Mesenchymal stem cell (in vitro differentiated cells and primary cell): Measurements from ENCODE around the gene PLN. TPM values are rescaled to one million over a fixed set of nuclear protein-coding genes. Genes with fewer than 3 reads are reported as not detected.

ENCODE experiments used
- DNase-seq: peaks from one replicate; pipeline ENCODE4 v3.0.0-alpha.2; 2013
- H2AFZ ChIP-seq: one replicate; pipeline ENCODE4 v1.6.1; 2013; ENCODE audit warnings: low read depth, mild to moderate bottlenecking, control low read depth, inconsistent platforms, low read length, moderate library complexity
- H2AK5ac ChIP-seq: 2 replicates; pipeline ENCODE4 v1.6.1; 2013; ENCODE audit warnings: low read length, moderate library complexity, mild to moderate bottlenecking, inconsistent platforms; ENCODE audit not compliant: severe bottlenecking
- H2BK120ac ChIP-seq: one replicate; pipeline ENCODE4 v1.6.1; 2013; ENCODE audit warnings: low read depth, mild to moderate bottlenecking, inconsistent platforms, low read length, moderate library complexity
- H2BK12ac ChIP-seq, 2 experiments: one replicate each; pipeline ENCODE4 v1.6.1; 2013; ENCODE audit warnings: inconsistent platforms in 2 of 2, low read length in 2 of 2, mild to moderate bottlenecking in 2 of 2, moderate library complexity in 2 of 2, control low read depth in 1 of 2
- H2BK15ac ChIP-seq: one replicate; pipeline ENCODE4 v1.6.1; 2013; ENCODE audit warnings: mild to moderate bottlenecking, low read depth, inconsistent platforms; ENCODE audit not compliant: poor library complexity, severe bottlenecking
- H2BK5ac ChIP-seq: 2 replicates; pipeline ENCODE4 v1.6.1; 2013; ENCODE audit warnings: low read depth, mild to moderate bottlenecking, low read length, control low read depth, inconsistent platforms; ENCODE audit not compliant: poor library complexity, severe bottlenecking
- H3K14ac ChIP-seq, 2 experiments: one replicate each; pipeline ENCODE4 v1.6.1; 2013; ENCODE audit warnings: inconsistent platforms in 2 of 2, low read length in 2 of 2, control low read depth in 1 of 2, mild to moderate bottlenecking in 1 of 2, moderate library complexity in 1 of 2
- H3K18ac ChIP-seq, 2 experiments: one replicate each; pipeline ENCODE4 v1.6.1; 2013; ENCODE audit warnings: inconsistent platforms in 2 of 2, low read length in 2 of 2, control low read depth in 1 of 2, low read depth in 1 of 2, mild to moderate bottlenecking in 1 of 2
- H3K23ac ChIP-seq, 2 experiments: one replicate each; pipeline ENCODE4 v1.6.1; 2013; ENCODE audit warnings: inconsistent platforms in 2 of 2, low read length in 2 of 2, mild to moderate bottlenecking in 2 of 2, moderate library complexity in 2 of 2, control low read depth in 1 of 2
- H3K27ac ChIP-seq: 2 replicates; pipeline ENCODE4 v1.5.1; 2013; ENCODE audit warnings: mild to moderate bottlenecking, moderate library complexity, low read length, control low read depth, inconsistent platforms; ENCODE audit not compliant: poor library complexity, severe bottlenecking
- H3K27me3 ChIP-seq, 2 experiments: 2 replicates each; pipeline versions ENCODE4 v1.6.1 to v1.7.0; 2013; ENCODE audit warnings: low read length in 2 of 2, mild to moderate bottlenecking in 2 of 2, moderate library complexity in 2 of 2, control low read depth in 1 of 2, inconsistent platforms in 1 of 2; ENCODE audit not compliant: control insufficient read depth in 1 of 2, insufficient read depth in 1 of 2
- H3K36me3 ChIP-seq, 2 experiments: 2 replicates each; pipeline versions ENCODE4 v1.6.1 to v1.7.0; 2013; ENCODE audit warnings: low read length in 2 of 2, control low read depth in 1 of 2, inconsistent platforms in 1 of 2, low read depth in 1 of 2, mild to moderate bottlenecking in 1 of 2; ENCODE audit not compliant: insufficient read depth in 2 of 2, control insufficient read depth in 1 of 2
- H3K4ac ChIP-seq, 2 experiments: one replicate each; pipeline ENCODE4 v1.6.1; 2013; ENCODE audit warnings: inconsistent platforms in 2 of 2, low read length in 2 of 2, mild to moderate bottlenecking in 2 of 2, moderate library complexity in 2 of 2, control low read depth in 1 of 2, low read depth in 1 of 2
- H3K4me1 ChIP-seq: 2 replicates; pipeline ENCODE4 v1.6.1; 2013; ENCODE audit warnings: low read depth, low read length, control low read depth; ENCODE audit not compliant: control insufficient read depth, insufficient read depth
- H3K4me2 ChIP-seq: 2 replicates; pipeline ENCODE4 v1.6.1; 2013; ENCODE audit warnings: low read length, mild to moderate bottlenecking, inconsistent platforms; ENCODE audit not compliant: poor library complexity, severe bottlenecking
- H3K4me3 ChIP-seq, 2 experiments: 2 replicates each; pipeline versions ENCODE4 v1.5.1 to v1.7.0; 2013; ENCODE audit warnings: low read length in 2 of 2, mild to moderate bottlenecking in 2 of 2, control low read depth in 1 of 2, low read depth in 1 of 2; ENCODE audit not compliant: insufficient read depth in 1 of 2
- H3K79me1 ChIP-seq: replicated peaks from 2 replicates; pipeline ENCODE4 v1.6.1; 2013; ENCODE audit warnings: mild to moderate bottlenecking, control low read depth, low read length, inconsistent platforms; ENCODE audit not compliant: poor library complexity, severe bottlenecking
- H3K9ac ChIP-seq: 2 replicates; pipeline ENCODE4 v1.7.0; 2013; ENCODE audit warnings: mild to moderate bottlenecking, low read length, moderate library complexity
- H3K9me3 ChIP-seq: 2 replicates; pipeline ENCODE4 v1.7.0; 2013; ENCODE audit warnings: mild to moderate bottlenecking, low read length; ENCODE audit not compliant: control insufficient read depth
- H4K8ac ChIP-seq: one replicate; pipeline ENCODE4 v1.6.1; 2013; ENCODE audit warnings: inconsistent platforms, mild to moderate bottlenecking, low read length, moderate library complexity
- H4K91ac ChIP-seq: one replicate; pipeline ENCODE4 v1.6.1; 2013; ENCODE audit warnings: mild to moderate bottlenecking, low read length, inconsistent platforms
- WGBS: methylation state at CpG from one replicate; pipeline ENCODE4 v1.1.7; 2013; ENCODE audit warnings: mixed read lengths; 5-methylcytosine and 5-hydroxymethylcytosine counted together
- polyA plus RNA-seq, 2 experiments: library from polyadenylated mRNA; stranded (reverse); fragments of 200-250 nt; gene quantifications; one replicate each; pipeline ENCODE4 v1.2.3, GENCODE V29; 2013

PLN gene
- polyA plus RNA-seq (2013, experiment 1 of 2) = 6.9 TPM
- polyA plus RNA-seq (2013, experiment 2 of 2) = 6.7 TPM

- Histone ChIP-seq H4K8ac (no peak within 1 kb of the TSS), H2BK15ac (no peak within 1 kb of the TSS), H3K23ac (no peak within 1 kb of the TSS), H3K27me3 (no peaks in the 10 kb centered on the region), H3K36me3 (no peaks in the 10 kb centered on the region), H2AK5ac (no peak within 1 kb of the TSS), H2AFZ (no peak within 1 kb of the TSS), H3K18ac (no peak within 1 kb of the TSS), H2BK120ac (no peak within 1 kb of the TSS), H3K14ac (no peak within 1 kb of the TSS), H4K91ac (no peak within 1 kb of the TSS), H2BK12ac (no peak within 1 kb of the TSS), H3K4ac (no peak within 1 kb of the TSS), H2BK5ac (no peak within 1 kb of the TSS), H3K9me3 (no peaks in the 10 kb centered on the region), H3K4me3 (no peak within 1 kb of the TSS), H3K27ac (no peak within 1 kb of the TSS), H3K9ac (no peak within 1 kb of the TSS), H3K79me1 (no peaks in the 10 kb centered on the region), H3K4me2 (no peak within 1 kb of the TSS), H3K4me1 (no peaks in the 10 kb centered on the region)
- whole genome bisulfite sequencing = 88% methylated on average over 2 of the region's 3 CpGs
- DNase-seq = peak; percentile 20
Measured at GRCh38 chr6:118548136-118548535, at the start of gene PLN. PLN (plus strand) TSS chr6:118548296; CDS start chr6:118558922, 10,626 bp downstream.

- Histone ChIP-seq H3K36me3 (peaks cover 4 to 30% of the 10 kb centered on the region in 2 experiments), H3K27ac (no peak overlapping the region), H2AFZ (no peak overlapping the region), H2BK15ac (no peak overlapping the region), H3K4me3 (no peak overlapping the region), H3K4me1 (peaks cover 2% of the 10 kb centered on the region), H2BK12ac (peak overlapping the region in 1 of 2 experiments; percentile 40), H3K18ac (no peak overlapping the region), H3K4ac (peak overlapping the region in 1 of 2 experiments; percentile 90), H3K9ac (no peak overlapping the region), H2AK5ac (no peak overlapping the region), H3K14ac (no peak overlapping the region), H3K79me1 (peaks cover 18% of the 10 kb centered on the region), H2BK5ac (no peak overlapping the region), H2BK120ac (no peak overlapping the region), H4K8ac (no peak overlapping the region), H3K9me3 (no peaks in the 10 kb centered on the region), H3K23ac (no peak overlapping the region), H4K91ac (no peak overlapping the region), H3K27me3 (no peaks in the 10 kb centered on the region), H3K4me2 (no peak overlapping the region)
- DNase-seq = peak; percentile 79
- 78% methylated on average over 10 of the region's 10 CpGs for WGBS
Measured at GRCh38 chr6:118500130-118501015, 47.7 kb upstream of the PLN start.

GRCh38 chr6:118501099-118501498 is 47.0 kb upstream of the PLN start:
- Histone ChIP-seq H3K4me1 (peaks cover 2% of the 10 kb centered on the region), H3K79me1 (peaks cover 18% of the 10 kb centered on the region), H2AFZ (no peak overlapping the region), H4K91ac (peak overlapping the region; percentile 97), H2BK120ac (no peak overlapping the region), H3K23ac (peak overlapping the region in 1 of 2 experiments; percentile 10), H3K27ac (no peak overlapping the region), H3K27me3 (no peaks in the 10 kb centered on the region), H2BK15ac (peak overlapping the region; percentile 65), H3K9me3 (no peaks in the 10 kb centered on the region), H3K18ac (peak overlapping the region; percentile 88 to 95), H3K4me3 (no peak overlapping the region), H2BK12ac (peak overlapping the region; percentile 57 to 97), H2AK5ac (no peak overlapping the region), H3K4me2 (no peak overlapping the region), H3K14ac (peak overlapping the region in 1 of 2 experiments; percentile 37), H3K9ac (no peak overlapping the region), H4K8ac (peak overlapping the region; percentile 96), H3K4ac (peak overlapping the region; percentile 75 to 90), H3K36me3 (peaks cover 4 to 24% of the 10 kb centered on the region in 2 experiments), H2BK5ac (peak overlapping the region; percentile 33)
- WGBS = 88% methylated on average over 5 of the region's 5 CpGs
- no peak for DNase-seq

GRCh38 chr6:118501765-118502164 is 46.3 kb upstream of the PLN start:
- peaks cover 18% of the 10 kb centered on the region for H3K79me1 ChIP-seq
- H4K8ac ChIP-seq = no peak overlapping the region
- H3K14ac ChIP-seq = no peak overlapping the region
- H2BK15ac ChIP-seq = no peak overlapping the region
- DNase-seq = peak; percentile 49
- no peak overlapping the region for H2AK5ac ChIP-seq
- no peak overlapping the region for H3K9ac ChIP-seq
- no peak overlapping the region for H3K4me3 ChIP-seq
- no peak overlapping the region for H2BK12ac ChIP-seq
- H3K9me3 ChIP-seq = no peaks in the 10 kb centered on the region
- H4K91ac ChIP-seq = no peak overlapping the region
- H3K27me3 ChIP-seq = no peaks in the 10 kb centered on the region
- H3K27ac ChIP-seq = no peak overlapping the region
- peak overlapping the region in 1 of 2 experiments; percentile 51 for H3K4ac ChIP-seq
- WGBS = 100% methylated on average over 1 of the region's 1 CpG
- no peak overlapping the region for H3K18ac ChIP-seq
- H2BK120ac ChIP-seq = no peak overlapping the region
- H3K4me2 ChIP-seq = no peak overlapping the region
- no peak overlapping the region for H3K23ac ChIP-seq
- no peak overlapping the region for H2BK5ac ChIP-seq
- H3K4me1 ChIP-seq = peaks cover 2% of the 10 kb centered on the region
- no peak overlapping the region for H2AFZ ChIP-seq
- peaks cover 4 to 24% of the 10 kb centered on the region in 2 experiments for H3K36me3 ChIP-seq
